ENCODE data around the gene OR51L1. TPM values are rescaled to one million over a fixed set of nuclear protein-coding genes. Genes with fewer than 3 reads are reported as not detected.

OR51L1 gene
- total RNA-seq, 1 donor from 2014 or later, result not detected

- no peak overlapping the region for H3K9ac ChIP-seq (ENCODE audit: low read length)
- no peaks in the 10 kb centered on the region for H3K27me3 Mint-ChIP-seq (ENCODE audit: low read depth, unreplicated experiment)
- DNase-seq (ENCODE audit: low read depth) (no peak), FAIRE-seq (no peak)
- no peak overlapping the region for H3K4me2 ChIP-seq (ENCODE audit: low read length)
- no peaks in the 10 kb centered on the region for H3K79me2 ChIP-seq (ENCODE audit: insufficient read depth, low read length)
- no peaks in the 10 kb centered on the region for H3K9me3 ChIP-seq (ENCODE audit: insufficient read depth, low read depth, low read length)
- no peak overlapping the region for H2AFZ ChIP-seq (ENCODE audit: low read depth, low read length)
- H3K4me3 Mint-ChIP-seq (ENCODE audit: unreplicated experiment), result no peak overlapping the region
- peaks cover 14% of the 10 kb centered on the region for H3K4me1 Mint-ChIP-seq (ENCODE audit: low read depth, unreplicated experiment)
- no peak for TF ChIP-seq EZH2 (IDR thresholded peaks at IDR 0.05; ENCODE audit: insufficient read depth, low read length)
- TF ChIP-seq CTCF (IDR thresholded peaks at IDR 0.05; ENCODE audit: insufficient read depth, low read depth, low read length), result no peak
- no peak overlapping the region for H3K27ac ChIP-seq (ENCODE audit: low read depth, low read length)
- H3K27me3 ChIP-seq (ENCODE audit: insufficient read depth, low read length), result no peaks in the 10 kb centered on the region
- no peak overlapping the region for H3K27ac Mint-ChIP-seq (ENCODE audit: unreplicated experiment)
- H3K36me3 Mint-ChIP-seq (ENCODE audit: low read depth, unreplicated experiment), result no peaks in the 10 kb centered on the region
- no peaks in the 10 kb centered on the region for H3K9me3 Mint-ChIP-seq (ENCODE audit: unreplicated experiment)
- H4K20me1 ChIP-seq (ENCODE audit: insufficient read depth, low read length), result no peaks in the 10 kb centered on the region
- no peaks in the 10 kb centered on the region for H3K36me3 ChIP-seq (ENCODE audit: insufficient read depth, low read length)
- H3K4me1 ChIP-seq (ENCODE audit: insufficient read depth, low read length), result no peaks in the 10 kb centered on the region
- H3K4me3 ChIP-seq (ENCODE audit: insufficient read depth, low read depth, low read length), result no peak overlapping the region
Observed at GRCh38 chr11:5038341-5038740, 43.7 kb downstream of the OR51L1 start.

GRCh38 chr11:5040876-5041275, 46.2 kb downstream of the OR51L1 start:
- no peaks in the 10 kb centered on the region for H3K9me3 ChIP-seq (ENCODE audit: insufficient read depth, low read depth, low read length)
- H3K9ac ChIP-seq (ENCODE audit: low read length), result no peak overlapping the region
- H3K36me3 ChIP-seq (ENCODE audit: insufficient read depth, low read length), result no peaks in the 10 kb centered on the region
- H3K4me2 ChIP-seq (ENCODE audit: low read length), result no peak overlapping the region
- no peak overlapping the region for H3K27ac ChIP-seq (ENCODE audit: low read depth, low read length)
- no peaks in the 10 kb centered on the region for H3K27me3 ChIP-seq (ENCODE audit: insufficient read depth, low read length)
- TF ChIP-seq CTCF (IDR thresholded peaks at IDR 0.05; ENCODE audit: insufficient read depth, low read depth, low read length) (no peak), EZH2 (IDR thresholded peaks at IDR 0.05; ENCODE audit: insufficient read depth, low read length) (no peak)
- Mint-ChIP-seq H3K4me1 (ENCODE audit: low read depth, unreplicated experiment) (peaks cover 14% of the 10 kb centered on the region), H3K27me3 (ENCODE audit: low read depth, unreplicated experiment) (no peaks in the 10 kb centered on the region), H3K9me3 (ENCODE audit: unreplicated experiment) (no peaks in the 10 kb centered on the region), H3K4me3 (ENCODE audit: unreplicated experiment) (no peak overlapping the region), H3K27ac (ENCODE audit: unreplicated experiment) (no peak overlapping the region), H3K36me3 (ENCODE audit: low read depth, unreplicated experiment) (no peaks in the 10 kb centered on the region)
- FAIRE-seq, result no peak
- H2AFZ ChIP-seq (ENCODE audit: low read depth, low read length), result no peak overlapping the region
- no peak for DNase-seq (ENCODE audit: low read depth)
- no peaks in the 10 kb centered on the region for H3K79me2 ChIP-seq (ENCODE audit: insufficient read depth, low read length)
- no peak overlapping the region for H3K4me3 ChIP-seq (ENCODE audit: insufficient read depth, low read depth, low read length)
- H4K20me1 ChIP-seq (ENCODE audit: insufficient read depth, low read length), result no peaks in the 10 kb centered on the region
- H3K4me1 ChIP-seq (ENCODE audit: insufficient read depth, low read length), result no peaks in the 10 kb centered on the region

GRCh38 chr11:5042091-5042490, 47.4 kb downstream of the OR51L1 start:
- Mint-ChIP-seq H3K4me3 (ENCODE audit: unreplicated experiment) (no peak overlapping the region), H3K36me3 (ENCODE audit: low read depth, unreplicated experiment) (no peaks in the 10 kb centered on the region), H3K9me3 (ENCODE audit: unreplicated experiment) (no peaks in the 10 kb centered on the region), H3K27me3 (ENCODE audit: low read depth, unreplicated experiment) (no peaks in the 10 kb centered on the region), H3K27ac (ENCODE audit: unreplicated experiment) (no peak overlapping the region), H3K4me1 (ENCODE audit: low read depth, unreplicated experiment) (peaks cover 11% of the 10 kb centered on the region)
- no peaks in the 10 kb centered on the region for H3K4me1 ChIP-seq (ENCODE audit: insufficient read depth, low read length)
- no peak overlapping the region for H3K4me3 ChIP-seq (ENCODE audit: insufficient read depth, low read depth, low read length)
- FAIRE-seq (no peak), DNase-seq (ENCODE audit: low read depth) (no peak)
- H3K27ac ChIP-seq (ENCODE audit: low read depth, low read length), result no peak overlapping the region
- H3K79me2 ChIP-seq (ENCODE audit: insufficient read depth, low read length), result no peaks in the 10 kb centered on the region
- TF ChIP-seq EZH2 (IDR thresholded peaks at IDR 0.05; ENCODE audit: insufficient read depth, low read length) (no peak), CTCF (IDR thresholded peaks at IDR 0.05; ENCODE audit: insufficient read depth, low read depth, low read length) (no peak)
- H3K9me3 ChIP-seq (ENCODE audit: insufficient read depth, low read depth, low read length), result no peaks in the 10 kb centered on the region
- H3K4me2 ChIP-seq (ENCODE audit: low read length), result no peak overlapping the region
- no peaks in the 10 kb centered on the region for H3K36me3 ChIP-seq (ENCODE audit: insufficient read depth, low read length)
- H3K27me3 ChIP-seq (ENCODE audit: insufficient read depth, low read length), result no peaks in the 10 kb centered on the region
- H4K20me1 ChIP-seq (ENCODE audit: insufficient read depth, low read length), result no peaks in the 10 kb centered on the region
- H2AFZ ChIP-seq (ENCODE audit: low read depth, low read length), result no peak overlapping the region
- no peak overlapping the region for H3K9ac ChIP-seq (ENCODE audit: low read length)
